ENCODE results near the gene DNALI1. TPM values are rescaled to one million over a fixed set of nuclear protein-coding genes. Genes with fewer than 3 reads are reported as not detected.

DNALI1 gene
- total RNA-seq, 1 donor from 2014 or later = not detected

GRCh38 chr1:37605061-37605650, 48.4 kb downstream of the DNALI1 start:
- H3K9me3 Mint-ChIP-seq = no peaks in the 10 kb centered on the region
- H3K27ac Mint-ChIP-seq = no peak overlapping the region
- TF ChIP-seq CTCF (IDR thresholded peaks at IDR 0.05) = no peak
- intact Hi-C loops (cut with micrococcal nuclease) = loop anchor here (10.0 kb wide), 1 partner anchor 410 kb away; the partner anchor contains the start of gene UTP11
- no peak overlapping the region for H3K4me3 Mint-ChIP-seq
- ATAC-seq (ENCODE audit: low read depth) = no peak
- H3K36me3 Mint-ChIP-seq (ENCODE audit: low read depth) = no peaks in the 10 kb centered on the region
- ChIA-PET CTCF (interaction anchor here (2.8 to 8.9 kb wide), 2 partner anchors 71 to 77 kb away, joined by 15 to 181 read pairs; no protein-coding TSS in a partner anchor), POLR2A (no interaction called here)
- peaks cover 4% of the 10 kb centered on the region for H3K4me1 Mint-ChIP-seq
- no peak for DNase-seq
- H3K27me3 Mint-ChIP-seq = peaks cover 18% of the 10 kb centered on the region

- POLR2A ChIA-PET = no interaction called here
- DNase-seq (no peak), ATAC-seq (ENCODE audit: low read depth) (no peak)
- no peak overlapping the region for H3K4me3 Mint-ChIP-seq
- intact Hi-C loops (cut with micrococcal nuclease) = loop anchor here (10.0 kb wide), 1 partner anchor 409 kb away; the partner anchor contains the start of gene UTP11
- CTCF ChIA-PET = interaction anchor here (1.5 to 8.9 kb wide), 3 partner anchors 13 to 76 kb away, joined by 3 to 181 read pairs (median 15); no protein-coding TSS in a partner anchor
- H3K9me3 Mint-ChIP-seq = no peaks in the 10 kb centered on the region
- H3K4me1 Mint-ChIP-seq = peaks cover 4% of the 10 kb centered on the region
- no peak overlapping the region for H3K27ac Mint-ChIP-seq
- H3K27me3 Mint-ChIP-seq = peaks cover 18% of the 10 kb centered on the region
- TF ChIP-seq CTCF (IDR thresholded peaks at IDR 0.05) = no peak
- H3K36me3 Mint-ChIP-seq (ENCODE audit: low read depth) = no peaks in the 10 kb centered on the region
Measured at GRCh38 chr1:37605806-37606474, 49.2 kb downstream of the DNALI1 start.

- POLR2A ChIA-PET = no interaction called here
- Mint-ChIP-seq H3K36me3 (ENCODE audit: low read depth) (no peaks in the 10 kb centered on the region), H3K9me3 (no peaks in the 10 kb centered on the region), H3K27ac (no peak overlapping the region), H3K4me1 (peaks cover 4% of the 10 kb centered on the region), H3K4me3 (no peak overlapping the region), H3K27me3 (peaks cover 12% of the 10 kb centered on the region)
- intact Hi-C loops (cut with micrococcal nuclease) = loop anchor here (10.0 kb wide), 1 partner anchor 408 kb away; the partner anchor contains the start of gene UTP11
- no peak for DNase-seq
- CTCF ChIA-PET = interaction anchor here (1.5 to 3.9 kb wide), 2 partner anchors 12 to 75 kb away, joined by 3 to 15 read pairs; no protein-coding TSS in a partner anchor
- ATAC-seq (ENCODE audit: low read depth) = no peak
- no peak for TF ChIP-seq CTCF (IDR thresholded peaks at IDR 0.05)
Measured at GRCh38 chr1:37606481-37607263, 49.9 kb downstream of the DNALI1 start.

GRCh38 chr1:37609002-37609401, 52.3 kb downstream of the DNALI1 start:
- intact Hi-C loops (cut with micrococcal nuclease) = loop anchor here (10.0 kb wide), 1 partner anchor 406 kb away; the partner anchor contains the start of gene UTP11
- ChIA-PET CTCF (interaction anchor here (3.9 kb wide), 1 partner anchor 73 kb away, joined by 15 read pairs; no protein-coding TSS in a partner anchor), POLR2A (no interaction called here)
- no peak for TF ChIP-seq CTCF (IDR thresholded peaks at IDR 0.05)
- Mint-ChIP-seq H3K9me3 (no peaks in the 10 kb centered on the region), H3K4me1 (no peaks in the 10 kb centered on the region), H3K36me3 (ENCODE audit: low read depth) (no peaks in the 10 kb centered on the region), H3K27ac (no peak overlapping the region), H3K27me3 (peaks cover 9% of the 10 kb centered on the region), H3K4me3 (no peak overlapping the region)
- DNase-seq (no peak), ATAC-seq (ENCODE audit: low read depth) (no peak)

Measured in activated B cell treated with CpG ODN at 0.5 μM for 24 hours (primary cell).